Measurements from ENCODE around the gene ZBTB7C.

The ZBTB7C gene

GRCh38 chr18:48290162-48290926 lies 118.8 kb downstream of the ZBTB7C start:
- TF ChIP-seq REST (IDR thresholded peaks at IDR 0.05; ENCODE audit: insufficient read depth in 1 of 2, low read depth in 2 of 2, low read length in 2 of 2) (no peak), FOXP2 (optimal IDR thresholded peaks at IDR 0.05; ENCODE audit: borderline replicate concordance, extremely low read depth, extremely low read length, insufficient read depth) (no peak), SIN3A (IDR thresholded peaks at IDR 0.05; ENCODE audit: borderline replicate concordance, insufficient read depth, low read length) (no peak), TAF1 (IDR thresholded peaks at IDR 0.05; ENCODE audit: borderline replicate concordance, insufficient read depth, low read length) (no peak), POLR2AphosphoS5 (IDR thresholded peaks at IDR 0.05; ENCODE audit: low read depth, low read length) (no peak)

- TF ChIP-seq TAF1 (IDR thresholded peaks at IDR 0.05; ENCODE audit: borderline replicate concordance, insufficient read depth, low read length): no peak
- TF ChIP-seq SIN3A (IDR thresholded peaks at IDR 0.05; ENCODE audit: borderline replicate concordance, insufficient read depth, low read length): no peak
- TF ChIP-seq POLR2AphosphoS5 (IDR thresholded peaks at IDR 0.05; ENCODE audit: low read depth, low read length): no peak
- no peak for TF ChIP-seq REST (IDR thresholded peaks at IDR 0.05; ENCODE audit: insufficient read depth in 1 of 2, low read depth in 2 of 2, low read length in 2 of 2)
These were observed 124.4 kb downstream of the ZBTB7C start for GRCh38 chr18:48284743-48285142.

GRCh38 chr18:48279312-48279711 lies 129.9 kb downstream of the ZBTB7C start:
- TF ChIP-seq REST (IDR thresholded peaks at IDR 0.05; ENCODE audit: insufficient read depth in 1 of 2, low read depth in 2 of 2, low read length in 2 of 2) (no peak), SIN3A (IDR thresholded peaks at IDR 0.05; ENCODE audit: borderline replicate concordance, insufficient read depth, low read length) (no peak), TAF1 (IDR thresholded peaks at IDR 0.05; ENCODE audit: borderline replicate concordance, insufficient read depth, low read length) (no peak), POLR2AphosphoS5 (IDR thresholded peaks at IDR 0.05; ENCODE audit: low read depth, low read length) (no peak), FOXP2 (optimal IDR thresholded peaks at IDR 0.05; ENCODE audit: borderline replicate concordance, extremely low read depth, extremely low read length, insufficient read depth) (no peak)

- no peak for TF ChIP-seq REST (IDR thresholded peaks at IDR 0.05; ENCODE audit: insufficient read depth in 1 of 2, low read depth in 2 of 2, low read length in 2 of 2)
- no peak for TF ChIP-seq SIN3A (IDR thresholded peaks at IDR 0.05; ENCODE audit: borderline replicate concordance, insufficient read depth, low read length)
- no peak for TF ChIP-seq TAF1 (IDR thresholded peaks at IDR 0.05; ENCODE audit: borderline replicate concordance, insufficient read depth, low read length)
- TF ChIP-seq FOXP2 (optimal IDR thresholded peaks at IDR 0.05; ENCODE audit: borderline replicate concordance, extremely low read depth, extremely low read length, insufficient read depth): no peak
- TF ChIP-seq POLR2AphosphoS5 (IDR thresholded peaks at IDR 0.05; ENCODE audit: low read depth, low read length): no peak
These were observed 131.1 kb downstream of the ZBTB7C start for GRCh38 chr18:48278081-48278480.
